Activated CD4-positive, alpha-beta T cell treated with anti-CD3 and anti-CD28 coated beads, Interleukin-2, amount 50 U/mL, for 1 hour (primary cell): ENCODE results near the gene KCNQ5.

Experiments used
- DNase-seq: peaks from one replicate; pipeline ENCODE4 v3.0.0-alpha.2; 2020

KCNQ5 gene

GRCh38 chr6:72813807-72814596 lies 192.1 kb downstream of the KCNQ5 start:
- no peak for DNase-seq

- DNase-seq = no peak
Measured at GRCh38 chr6:72816022-72816421, 194.2 kb downstream of the KCNQ5 start.

GRCh38 chr6:72817208-72817607 lies 195.3 kb downstream of the KCNQ5 start:
- DNase-seq = no peak

- no peak for DNase-seq
Measured at GRCh38 chr6:72819609-72820008, 197.7 kb downstream of the KCNQ5 start.

- DNase-seq = no peak
Measured at GRCh38 chr6:72820153-72820552, 198.3 kb downstream of the KCNQ5 start.

- DNase-seq = no peak
Measured at GRCh38 chr6:72820906-72821305, 199.0 kb downstream of the KCNQ5 start.

GRCh38 chr6:72822023-72822422 lies 200.2 kb downstream of the KCNQ5 start:
- DNase-seq = no peak

- no peak for DNase-seq
Measured at GRCh38 chr6:72822691-72823090, 200.8 kb downstream of the KCNQ5 start.

GRCh38 chr6:72824833-72825232 lies 203.0 kb downstream of the KCNQ5 start:
- no peak for DNase-seq

- no peak for DNase-seq
Measured at GRCh38 chr6:72825315-72825911, 203.5 kb downstream of the KCNQ5 start.

GRCh38 chr6:72826037-72826436 lies 204.2 kb downstream of the KCNQ5 start:
- no peak for DNase-seq

- DNase-seq = no peak
Measured at GRCh38 chr6:72826744-72827438, 205.0 kb downstream of the KCNQ5 start.

GRCh38 chr6:72828904-72829303 lies 207.0 kb downstream of the KCNQ5 start:
- no peak for DNase-seq

GRCh38 chr6:72832271-72832670 lies 210.4 kb downstream of the KCNQ5 start:
- no peak for DNase-seq

GRCh38 chr6:72835749-72836148 lies 213.9 kb downstream of the KCNQ5 start:
- no peak for DNase-seq

GRCh38 chr6:72836971-72837370 lies 215.1 kb downstream of the KCNQ5 start:
- no peak for DNase-seq

GRCh38 chr6:72841195-72841594 lies 219.3 kb downstream of the KCNQ5 start:
- DNase-seq = no peak

- DNase-seq = no peak
Measured at GRCh38 chr6:72842140-72842539, 220.3 kb downstream of the KCNQ5 start.

GRCh38 chr6:72844614-72845013 lies 222.8 kb downstream of the KCNQ5 start:
- no peak for DNase-seq

- DNase-seq = no peak
Measured at GRCh38 chr6:72849346-72849745, 227.5 kb downstream of the KCNQ5 start.

GRCh38 chr6:72850040-72850439 lies 228.2 kb downstream of the KCNQ5 start:
- DNase-seq = no peak

GRCh38 chr6:72850469-72850868 lies 228.6 kb downstream of the KCNQ5 start:
- DNase-seq = no peak

- DNase-seq = no peak
Measured at GRCh38 chr6:72855471-72855870, 233.6 kb downstream of the KCNQ5 start.

GRCh38 chr6:72856801-72857200 lies 234.9 kb downstream of the KCNQ5 start:
- no peak for DNase-seq
